DND-41 (cell line): ENCODE data around the gene C1orf52.

Experiments used
- ATAC-seq: fragments of 200-7000 bp; cut with Tn5 transposase; 3 replicates; pipeline ENCODE4 v1.9.1; 2021; ENCODE audit warnings: low read depth; ENCODE audit not compliant: insufficient read depth
- DNase-seq: peaks from one replicate; pipeline ENCODE4 v3.0.0-alpha.2; 2020
- H2AFZ ChIP-seq: 2 replicates; pipeline ENCODE4 v1.6.0; 2012; ENCODE audit warnings: low read depth, low read length
- H3K27ac ChIP-seq: 2 replicates; pipeline ENCODE4 v1.5.1; 2012; ENCODE audit warnings: low read length, inconsistent platforms
- H3K27me3 ChIP-seq: fragments of 200-600 bp; sonication (generic); 2 replicates; pipeline ENCODE4 v1.6.0; 2012; ENCODE audit warnings: low read length, mild to moderate bottlenecking, inconsistent platforms; ENCODE audit not compliant: insufficient read depth, poor library complexity
- H3K36me3 ChIP-seq: 2 replicates; pipeline ENCODE4 v1.5.1; 2012; ENCODE audit warnings: low read length, inconsistent platforms; ENCODE audit not compliant: insufficient read depth
- H3K4me1 ChIP-seq: 2 replicates; pipeline ENCODE4 v1.5.1; 2012; ENCODE audit warnings: mild to moderate bottlenecking, low read length; ENCODE audit not compliant: insufficient read depth
- H3K4me2 ChIP-seq: 2 replicates; pipeline ENCODE4 v1.6.0; 2012; ENCODE audit warnings: mild to moderate bottlenecking, moderate library complexity, low read length, inconsistent platforms; ENCODE audit not compliant: insufficient read depth
- H3K4me3 ChIP-seq, 2 experiments: fragments of 200-600 bp in 1 of 2; shearing (Covaris generic) in 1 of 2; 2 replicates each; pipeline ENCODE4 v1.5.1; 2012 to 2016; ENCODE audit warnings: inconsistent platforms in 2 of 2, low read length in 2 of 2, mild to moderate bottlenecking in 2 of 2, low read depth in 1 of 2, moderate library complexity in 1 of 2
- H3K79me2 ChIP-seq: 2 replicates; pipeline ENCODE4 v1.6.0; 2012; ENCODE audit warnings: low read length, inconsistent platforms; ENCODE audit not compliant: insufficient read depth
- H3K9ac ChIP-seq: 2 replicates; pipeline ENCODE4 v1.6.0; 2012; ENCODE audit warnings: low read depth, mild to moderate bottlenecking, inconsistent platforms, low read length, moderate library complexity
- H3K9me3 ChIP-seq: 2 replicates; pipeline ENCODE4 v1.5.1; 2012; ENCODE audit warnings: low read length, moderate library complexity, mild to moderate bottlenecking, inconsistent platforms; ENCODE audit not compliant: insufficient read depth, severe bottlenecking
- H4K20me1 ChIP-seq: 2 replicates; pipeline ENCODE4 v1.6.0; 2012; ENCODE audit warnings: low read length; ENCODE audit not compliant: insufficient read depth
- CTCF ChIP-seq: IDR thresholded peaks from 2 replicates; pipeline ENCODE4 v1.5.1; 2012; ENCODE audit warnings: borderline replicate concordance, low read length, moderate library complexity, mild to moderate bottlenecking; ENCODE audit not compliant: poor library complexity, severe bottlenecking; ENCODE audit errors: extremely low read depth
- EZH2 ChIP-seq: IDR thresholded peaks from 3 replicates; pipeline ENCODE4 v1.6.1; 2012; ENCODE audit warnings: borderline replicate concordance, low read depth, mild to moderate bottlenecking, moderate library complexity, low read length, inconsistent platforms; ENCODE audit not compliant: severe bottlenecking

C1orf52 gene

GRCh38 chr1:85214654-85215053 is 44.8 kb downstream of the C1orf52 start:
- Histone ChIP-seq H3K4me2 (no peak overlapping the region), H3K27me3 (no peaks in the 10 kb centered on the region), H3K36me3 (no peaks in the 10 kb centered on the region), H3K9ac (no peak overlapping the region), H3K4me3 (no peak overlapping the region), H3K27ac (no peak overlapping the region), H3K79me2 (no peaks in the 10 kb centered on the region), H2AFZ (no peak overlapping the region), H4K20me1 (no peaks in the 10 kb centered on the region), H3K9me3 (no peaks in the 10 kb centered on the region), H3K4me1 (no peaks in the 10 kb centered on the region)
- ATAC-seq (no peak), DNase-seq (no peak)
- no peak for TF ChIP-seq CTCF
- no peak for TF ChIP-seq EZH2

- ATAC-seq (no peak), DNase-seq (no peak)
- Histone ChIP-seq H3K4me3 (no peak overlapping the region), H3K9ac (no peak overlapping the region), H3K9me3 (no peaks in the 10 kb centered on the region), H4K20me1 (no peaks in the 10 kb centered on the region), H2AFZ (no peak overlapping the region), H3K79me2 (no peaks in the 10 kb centered on the region), H3K27me3 (no peaks in the 10 kb centered on the region), H3K27ac (no peak overlapping the region), H3K4me2 (no peak overlapping the region), H3K4me1 (no peaks in the 10 kb centered on the region), H3K36me3 (no peaks in the 10 kb centered on the region)
- TF ChIP-seq CTCF (no peak), EZH2 (no peak)
Observed at GRCh38 chr1:85208488-85208887, 51.0 kb downstream of the C1orf52 start.

GRCh38 chr1:85203573-85204171 is 55.8 kb downstream of the C1orf52 start:
- no peak overlapping the region for H3K9ac ChIP-seq
- no peak overlapping the region for H3K4me2 ChIP-seq
- no peak overlapping the region for H3K4me3 ChIP-seq
- no peaks in the 10 kb centered on the region for H3K27me3 ChIP-seq
- ATAC-seq, result no peak
- H2AFZ ChIP-seq, result no peak overlapping the region
- H4K20me1 ChIP-seq, result no peaks in the 10 kb centered on the region
- no peaks in the 10 kb centered on the region for H3K36me3 ChIP-seq
- no peaks in the 10 kb centered on the region for H3K79me2 ChIP-seq
- no peak for DNase-seq
- H3K27ac ChIP-seq, result no peak overlapping the region
- H3K4me1 ChIP-seq, result no peaks in the 10 kb centered on the region
- H3K9me3 ChIP-seq, result no peaks in the 10 kb centered on the region
- TF ChIP-seq CTCF (no peak), EZH2 (no peak)

GRCh38 chr1:85202864-85203255 is 56.6 kb downstream of the C1orf52 start:
- no peaks in the 10 kb centered on the region for H3K4me1 ChIP-seq
- H3K27me3 ChIP-seq, result no peaks in the 10 kb centered on the region
- ATAC-seq (no peak), DNase-seq (no peak)
- no peaks in the 10 kb centered on the region for H3K36me3 ChIP-seq
- no peaks in the 10 kb centered on the region for H3K9me3 ChIP-seq
- no peak overlapping the region for H3K27ac ChIP-seq
- H3K79me2 ChIP-seq, result no peaks in the 10 kb centered on the region
- no peak overlapping the region for H2AFZ ChIP-seq
- no peak overlapping the region for H3K4me2 ChIP-seq
- TF ChIP-seq EZH2, result no peak
- TF ChIP-seq CTCF, result no peak
- no peak overlapping the region for H3K9ac ChIP-seq
- no peaks in the 10 kb centered on the region for H4K20me1 ChIP-seq
- no peak overlapping the region for H3K4me3 ChIP-seq
